ENCODE measurements around the gene ANKS1A. TPM values are rescaled to one million over a fixed set of nuclear protein-coding genes. Genes with fewer than 3 reads are reported as not detected.

The ANKS1A gene
- total RNA-seq, 2 donors from 2014 or later, result 26.7 to 30.9 TPM

DNA sequence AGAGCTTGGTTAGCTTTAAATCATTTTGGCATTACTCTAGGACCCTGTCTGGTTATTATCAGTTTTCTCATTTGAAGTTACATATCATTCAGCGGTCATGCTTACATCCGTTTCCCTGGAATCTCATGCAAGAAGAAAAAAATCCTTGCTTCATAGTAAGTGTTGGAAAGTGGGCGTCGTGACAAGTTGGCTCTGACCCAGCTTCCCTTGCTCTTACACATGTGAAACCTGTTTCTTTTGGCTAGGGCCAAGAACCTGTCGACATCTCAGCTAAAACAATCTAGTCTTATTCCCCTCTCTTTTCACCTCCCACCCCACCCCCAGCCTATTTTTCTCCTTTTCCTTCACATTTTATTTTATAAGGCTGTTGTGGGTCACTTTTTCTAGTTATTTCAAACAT, 45.5 kb downstream of the ANKS1A start:
- peak; percentile 92 for DNase-seq (ENCODE audit: low spot score)
- peaks cover 0 to 59% of the 10 kb centered on the region in 2 donors for H3K4me1 ChIP-seq
- no peaks in the 10 kb centered on the region for H3K36me3 ChIP-seq
- no peaks in the 10 kb centered on the region for H3K27me3 ChIP-seq
- H3K4me3 ChIP-seq, result no peak overlapping the region
- TF ChIP-seq, protein P1, sequence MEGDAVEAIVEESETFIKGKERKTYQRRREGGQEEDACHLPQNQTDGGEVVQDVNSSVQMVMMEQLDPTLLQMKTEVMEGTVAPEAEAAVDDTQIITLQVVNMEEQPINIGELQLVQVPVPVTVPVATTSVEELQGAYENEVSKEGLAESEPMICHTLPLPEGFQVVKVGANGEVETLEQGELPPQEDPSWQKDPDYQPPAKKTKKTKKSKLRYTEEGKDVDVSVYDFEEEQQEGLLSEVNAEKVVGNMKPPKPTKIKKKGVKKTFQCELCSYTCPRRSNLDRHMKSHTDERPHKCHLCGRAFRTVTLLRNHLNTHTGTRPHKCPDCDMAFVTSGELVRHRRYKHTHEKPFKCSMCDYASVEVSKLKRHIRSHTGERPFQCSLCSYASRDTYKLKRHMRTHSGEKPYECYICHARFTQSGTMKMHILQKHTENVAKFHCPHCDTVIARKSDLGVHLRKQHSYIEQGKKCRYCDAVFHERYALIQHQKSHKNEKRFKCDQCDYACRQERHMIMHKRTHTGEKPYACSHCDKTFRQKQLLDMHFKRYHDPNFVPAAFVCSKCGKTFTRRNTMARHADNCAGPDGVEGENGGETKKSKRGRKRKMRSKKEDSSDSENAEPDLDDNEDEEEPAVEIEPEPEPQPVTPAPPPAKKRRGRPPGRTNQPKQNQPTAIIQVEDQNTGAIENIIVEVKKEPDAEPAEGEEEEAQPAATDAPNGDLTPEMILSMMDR (IDR thresholded peaks at IDR 0.05), result no peak
- peak overlapping the region; percentile 4 to 46 for H3K27ac ChIP-seq
- H3K9me3 ChIP-seq, result no peaks in the 10 kb centered on the region

DNA sequence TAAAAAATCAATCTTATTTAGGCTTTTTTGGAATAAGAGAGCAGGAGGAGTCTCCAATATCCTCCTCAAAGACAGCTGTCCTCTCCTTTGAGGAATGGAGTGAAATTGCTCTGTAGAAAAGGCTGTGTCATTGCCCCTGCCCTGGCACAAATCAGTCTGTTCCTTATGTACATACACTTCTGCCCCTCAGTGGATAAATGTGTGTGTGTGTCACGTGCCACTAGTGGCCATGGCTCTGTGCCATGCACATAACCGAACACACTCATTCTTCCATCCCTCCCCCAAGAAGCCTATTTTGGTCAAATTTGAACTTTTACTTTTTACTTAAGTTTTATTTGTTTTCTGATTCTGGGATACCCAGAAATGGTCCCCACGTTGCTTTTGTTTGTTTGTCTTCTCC, 49.2 kb downstream of the ANKS1A start:
- H3K27ac ChIP-seq, result peak overlapping the region; percentile 54 to 89
- no peaks in the 10 kb centered on the region for H3K27me3 ChIP-seq
- no peaks in the 10 kb centered on the region for H3K36me3 ChIP-seq
- H3K4me3 ChIP-seq, result no peak overlapping the region
- H3K9me3 ChIP-seq, result no peaks in the 10 kb centered on the region
- DNase-seq (ENCODE audit: low spot score), result no peak
- peaks cover 0 to 79% of the 10 kb centered on the region in 2 donors for H3K4me1 ChIP-seq
- TF ChIP-seq, protein P1 (IDR thresholded peaks at IDR 0.05), result no peak

DNA sequence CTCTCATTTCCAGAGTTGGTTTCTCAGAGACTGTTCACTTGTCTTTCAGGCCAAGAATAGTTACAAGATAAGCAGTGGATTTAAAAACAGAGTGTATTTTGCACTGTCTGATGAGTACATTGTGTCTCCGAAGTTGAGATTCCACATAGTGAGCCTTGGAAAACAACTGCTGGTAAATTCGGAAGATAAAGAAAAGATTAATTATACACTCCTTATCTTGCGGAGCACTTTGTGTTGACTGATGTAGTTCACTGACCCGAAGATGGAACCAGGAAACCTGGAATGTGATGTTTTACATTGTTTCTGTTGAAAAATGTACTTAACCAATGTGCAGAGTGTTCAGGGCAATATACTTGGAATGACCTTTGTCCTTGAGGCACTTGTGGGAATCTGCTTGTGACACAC, 51.0 kb downstream of the ANKS1A start:
- Histone ChIP-seq H3K27ac (peak overlapping the region; percentile 76 to 89), H3K9me3 (no peaks in the 10 kb centered on the region), H3K36me3 (no peaks in the 10 kb centered on the region), H3K27me3 (no peaks in the 10 kb centered on the region), H3K4me1 (peaks cover 0 to 64% of the 10 kb centered on the region in 2 donors), H3K4me3 (no peak overlapping the region)
- DNase-seq (ENCODE audit: low spot score), result no peak
- TF ChIP-seq, protein P1 (IDR thresholded peaks at IDR 0.05), result no peak

DNA sequence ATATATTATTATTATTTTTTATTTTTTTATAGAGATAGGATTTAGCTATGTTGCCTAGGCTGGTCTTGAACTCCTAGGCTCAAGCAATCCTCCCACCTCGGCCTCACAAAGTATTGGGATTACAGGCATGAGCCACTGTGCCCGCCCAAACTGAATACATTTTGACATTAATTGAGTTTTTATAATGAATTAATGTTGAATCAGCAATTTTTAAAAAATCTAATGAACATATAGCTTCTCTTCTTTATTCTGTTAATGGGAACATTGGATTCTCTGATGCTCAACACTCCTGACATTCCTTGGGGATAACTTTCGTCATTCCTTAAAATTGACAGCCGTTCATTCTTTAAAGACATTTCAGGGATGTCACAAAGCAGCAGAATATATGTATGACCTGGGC, 52.4 kb downstream of the ANKS1A start:
- peaks cover 0 to 54% of the 10 kb centered on the region in 2 donors for H3K4me1 ChIP-seq
- H3K27me3 ChIP-seq, result no peaks in the 10 kb centered on the region
- TF ChIP-seq, protein P1 (IDR thresholded peaks at IDR 0.05), result no peak
- H3K9me3 ChIP-seq, result no peaks in the 10 kb centered on the region
- peak overlapping the region in 1 of 2 donors; percentile 89 for H3K27ac ChIP-seq
- DNase-seq (ENCODE audit: low spot score), result no peak
- no peak overlapping the region for H3K4me3 ChIP-seq
- H3K36me3 ChIP-seq, result no peaks in the 10 kb centered on the region

DNA sequence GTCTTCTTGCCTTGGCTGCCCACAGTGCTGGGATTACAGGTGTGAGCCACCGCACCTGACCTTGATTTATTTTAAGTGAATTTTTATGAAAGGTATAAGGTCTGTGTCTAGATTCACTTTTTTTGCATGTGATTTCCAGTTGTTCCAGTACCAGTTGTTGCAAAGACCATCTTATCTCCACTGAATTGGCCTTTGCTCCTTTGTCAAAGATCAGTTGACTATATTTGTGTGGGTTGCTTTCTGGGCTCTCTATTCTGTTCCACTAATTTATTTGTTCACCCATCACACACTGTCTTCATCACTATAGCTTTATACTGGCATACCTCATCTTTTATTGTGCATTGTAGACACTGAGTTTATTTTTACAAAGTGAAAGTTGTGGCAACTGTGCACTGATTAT, 56.3 kb downstream of the ANKS1A start:
- TF ChIP-seq, protein P1 (IDR thresholded peaks at IDR 0.05), result no peak
- Histone ChIP-seq H3K36me3 (no peaks in the 10 kb centered on the region), H3K27ac (no peak overlapping the region), H3K9me3 (no peaks in the 10 kb centered on the region), H3K27me3 (no peaks in the 10 kb centered on the region), H3K4me1 (peaks cover 0 to 20% of the 10 kb centered on the region in 2 donors), H3K4me3 (no peak overlapping the region)
- DNase-seq (ENCODE audit: low spot score), result no peak

DNA sequence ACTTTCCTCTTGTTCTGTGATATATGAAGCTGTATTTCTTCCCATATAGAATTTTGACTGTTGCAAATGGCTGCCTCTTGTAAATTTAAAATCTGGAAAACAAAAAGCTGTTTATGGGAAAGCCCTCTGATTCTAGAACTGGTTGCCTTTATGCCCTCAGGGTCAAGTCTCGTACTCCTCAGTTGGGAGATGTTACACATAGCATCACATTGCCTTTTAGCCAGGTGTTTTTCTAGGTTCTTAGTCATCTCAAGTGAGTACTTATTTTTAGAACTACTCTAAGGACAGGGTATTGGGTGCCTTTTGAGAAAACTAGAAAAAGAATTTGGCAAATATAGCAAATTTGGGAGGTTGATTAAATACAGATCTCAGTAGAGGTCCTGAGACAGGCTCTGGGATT, 58.5 kb downstream of the ANKS1A start:
- Histone ChIP-seq H3K4me3 (no peak overlapping the region), H3K27ac (no peak overlapping the region), H3K9me3 (no peaks in the 10 kb centered on the region), H3K4me1 (peaks cover 0 to 3% of the 10 kb centered on the region in 2 donors), H3K36me3 (no peaks in the 10 kb centered on the region), H3K27me3 (no peaks in the 10 kb centered on the region)
- TF ChIP-seq, protein P1 (IDR thresholded peaks at IDR 0.05), result no peak
- DNase-seq (ENCODE audit: low spot score), result no peak
